MM.1S (cell line): ENCODE data around the gene ITGB3.

Experiments used
- DNase-seq: peaks from one replicate; pipeline ENCODE4 v3.0.0-alpha.2; 2015
- H2AFZ ChIP-seq: fragments of 300-600 bp; sonication (generic); 2 replicates; pipeline ENCODE4 v1.6.0; 2016; ENCODE audit warnings: antibody characterized with exemption, low read length
- H3F3A ChIP-seq: fragments of 300-600 bp; sonication (generic); 2 replicates; pipeline ENCODE4 v1.6.1; 2016; ENCODE audit warnings: mild to moderate bottlenecking, antibody characterized with exemption, low read length, moderate library complexity, mixed read lengths; ENCODE audit not compliant: insufficient read depth
- H3K27ac ChIP-seq: fragments of 300-600 bp; sonication (generic); 2 replicates; pipeline ENCODE4 v1.5.1; 2016; ENCODE audit warnings: mild to moderate bottlenecking, low read length
- H3K27me3 ChIP-seq: fragments of 300-600 bp; sonication (generic); replicated peaks from 2 replicates; pipeline ENCODE4 v1.6.0; 2016; ENCODE audit warnings: low read length; ENCODE audit not compliant: insufficient read depth
- H3K36me3 ChIP-seq: fragments of 300-600 bp; sonication (generic); replicated peaks from 2 replicates; pipeline ENCODE4 v1.6.1; 2016; ENCODE audit warnings: mild to moderate bottlenecking, low read length, mixed read lengths; ENCODE audit not compliant: insufficient read depth
- H3K4me1 ChIP-seq: fragments of 300-600 bp; sonication (generic); 2 replicates; pipeline ENCODE4 v1.6.1; 2016; ENCODE audit warnings: low read length, mixed read lengths
- H3K4me2 ChIP-seq: fragments of 300-600 bp; sonication (generic); 2 replicates; pipeline ENCODE4 v1.6.0; 2016; ENCODE audit warnings: low read depth, low read length
- H3K4me3 ChIP-seq: fragments of 300-600 bp; sonication (generic); 2 replicates; pipeline ENCODE4 v1.5.1; 2016; ENCODE audit warnings: low read length, mixed read lengths
- H3K79me2 ChIP-seq: fragments of 300-600 bp; sonication (generic); 2 replicates; pipeline ENCODE4 v1.6.1; 2016; ENCODE audit warnings: mixed run types, low read length, mixed read lengths
- H3K9ac ChIP-seq: fragments of 300-600 bp; sonication (generic); 2 replicates; pipeline ENCODE4 v1.6.1; 2016; ENCODE audit warnings: low read length, mixed read lengths
- H3K9me2 ChIP-seq: fragments of 300-600 bp; sonication (generic); replicated peaks from 2 replicates; pipeline ENCODE4 v1.6.1; 2016; ENCODE audit warnings: mild to moderate bottlenecking, low read length, mixed read lengths; ENCODE audit not compliant: insufficient read depth
- H3K9me3 ChIP-seq: fragments of 300-600 bp; sonication (generic); replicated peaks from 2 replicates; pipeline ENCODE4 v1.6.1; 2016; ENCODE audit warnings: mild to moderate bottlenecking, low read length, mixed read lengths; ENCODE audit not compliant: insufficient read depth
- H4K20me1 ChIP-seq: fragments of 300-600 bp; sonication (generic); 2 replicates; pipeline ENCODE4 v1.6.1; 2016; ENCODE audit warnings: mild to moderate bottlenecking, low read length, moderate library complexity, mixed read lengths; ENCODE audit not compliant: insufficient read depth
- CTCF ChIP-seq: fragments of 300-600 bp; sonication (generic); IDR thresholded peaks from 2 replicates; pipeline ENCODE4 v1.5.1; 2016; ENCODE audit warnings: antibody characterized with exemption, low read length, mixed read lengths
- EZH2 ChIP-seq: fragments of 300-600 bp; sonication (generic); optimal IDR thresholded peaks from 2 replicates; pipeline ENCODE3; 2017; ENCODE audit warnings: low read depth, mild to moderate bottlenecking, antibody characterized with exemption, low read length, mixed read lengths
- EZH2phosphoT487 ChIP-seq: fragments of 300-600 bp; sonication (generic); IDR thresholded peaks from 2 replicates; pipeline ENCODE4 v1.6.1; 2018; ENCODE audit warnings: antibody characterized with exemption, low read length

Gene ITGB3

GRCh38 chr17:47250855-47251254, 2.8 kb upstream of the ITGB3 start:
- no peak for DNase-seq
- H3F3A ChIP-seq = no peaks in the 10 kb centered on the region
- no peaks in the 10 kb centered on the region for H3K9me2 ChIP-seq
- H2AFZ ChIP-seq = no peak overlapping the region
- H3K4me1 ChIP-seq = no peaks in the 10 kb centered on the region
- H3K79me2 ChIP-seq = no peaks in the 10 kb centered on the region
- H3K9me3 ChIP-seq = no peaks in the 10 kb centered on the region
- H3K36me3 ChIP-seq = no peaks in the 10 kb centered on the region
- peaks cover 5% of the 10 kb centered on the region; the same call in 1 of the 2 replicates for H3K27me3 ChIP-seq
- no peak for TF ChIP-seq CTCF
- TF ChIP-seq EZH2phosphoT487 = no peak
- TF ChIP-seq EZH2 = no peak
- H4K20me1 ChIP-seq = no peaks in the 10 kb centered on the region
- no peak overlapping the region for H3K4me3 ChIP-seq
- H3K27ac ChIP-seq = no peak overlapping the region
- no peak overlapping the region for H3K4me2 ChIP-seq
- no peak overlapping the region for H3K9ac ChIP-seq

- H3K4me2 ChIP-seq = no peak overlapping the region
- H3K27me3 ChIP-seq = peaks cover 5% of the 10 kb centered on the region; the same call in 1 of the 2 replicates
- H3K36me3 ChIP-seq = no peaks in the 10 kb centered on the region
- no peaks in the 10 kb centered on the region for H3K9me2 ChIP-seq
- no peaks in the 10 kb centered on the region for H4K20me1 ChIP-seq
- H3K9me3 ChIP-seq = no peaks in the 10 kb centered on the region
- H3K27ac ChIP-seq = no peak overlapping the region
- no peaks in the 10 kb centered on the region for H3F3A ChIP-seq
- no peak overlapping the region for H3K4me3 ChIP-seq
- TF ChIP-seq CTCF = no peak
- TF ChIP-seq EZH2 = no peak
- TF ChIP-seq EZH2phosphoT487 = no peak
- DNase-seq = no peak
- no peak overlapping the region for H2AFZ ChIP-seq
- H3K79me2 ChIP-seq = no peaks in the 10 kb centered on the region
- H3K4me1 ChIP-seq = no peaks in the 10 kb centered on the region
- no peak overlapping the region for H3K9ac ChIP-seq
These were observed 2.1 kb upstream of the ITGB3 start for GRCh38 chr17:47251421-47251940.

GRCh38 chr17:47252209-47252608, 1.4 kb upstream of the ITGB3 start:
- no peak overlapping the region for H2AFZ ChIP-seq
- no peaks in the 10 kb centered on the region for H3K36me3 ChIP-seq
- H3K79me2 ChIP-seq = no peaks in the 10 kb centered on the region
- no peaks in the 10 kb centered on the region for H3F3A ChIP-seq
- H4K20me1 ChIP-seq = no peaks in the 10 kb centered on the region
- H3K9me3 ChIP-seq = no peaks in the 10 kb centered on the region
- no peak overlapping the region for H3K27ac ChIP-seq
- DNase-seq = no peak
- no peaks in the 10 kb centered on the region for H3K4me1 ChIP-seq
- no peak overlapping the region for H3K9ac ChIP-seq
- H3K4me3 ChIP-seq = no peak overlapping the region
- peaks cover 5% of the 10 kb centered on the region; the same call in 1 of the 2 replicates for H3K27me3 ChIP-seq
- TF ChIP-seq CTCF = no peak
- TF ChIP-seq EZH2phosphoT487 = no peak
- no peak for TF ChIP-seq EZH2
- H3K9me2 ChIP-seq = no peaks in the 10 kb centered on the region
- no peak overlapping the region for H3K4me2 ChIP-seq
